Endodermal cell (in vitro differentiated cells): ENCODE results near the gene PRKAR2B. TPM values are rescaled to one million over a fixed set of nuclear protein-coding genes. Genes with fewer than 3 reads are reported as not detected.

Experiments used
- DNase-seq: peaks from one replicate; pipeline ENCODE4 v3.0.0-alpha.2; 2017
- H3K27ac ChIP-seq: 2 replicates; pipeline ENCODE4 v1.5.1; 2013; ENCODE audit warnings: mild to moderate bottlenecking, low read depth, low read length, moderate library complexity
- H3K27me3 ChIP-seq: 2 replicates; pipeline ENCODE4 v1.6.1; 2013; ENCODE audit warnings: mild to moderate bottlenecking, low read length, moderate library complexity; ENCODE audit not compliant: insufficient read depth, control insufficient read depth, poor library complexity, severe bottlenecking
- H3K36me3 ChIP-seq: 2 replicates; pipeline ENCODE4 v1.7.0; 2013; ENCODE audit warnings: mild to moderate bottlenecking, low read length, moderate library complexity; ENCODE audit not compliant: control insufficient read depth, insufficient read depth
- H3K4me1 ChIP-seq: one replicate; pipeline ENCODE4 v1.7.0; 2013; ENCODE audit warnings: low read length; ENCODE audit not compliant: control insufficient read depth, insufficient read depth
- H3K4me3 ChIP-seq: 2 replicates; pipeline ENCODE4 v1.5.1; 2013; ENCODE audit warnings: mild to moderate bottlenecking, low read length, moderate library complexity
- H3K9ac ChIP-seq: 2 replicates; pipeline ENCODE4 v1.6.1; 2013; ENCODE audit warnings: mild to moderate bottlenecking, low read length, moderate library complexity; ENCODE audit not compliant: poor library complexity, severe bottlenecking; ENCODE audit errors: extremely low read depth
- H3K9me3 ChIP-seq: 2 replicates; pipeline ENCODE4 v1.6.1; 2013; ENCODE audit warnings: mild to moderate bottlenecking, low read length, moderate library complexity; ENCODE audit not compliant: control insufficient read depth
- H3K27ac Mint-ChIP-seq: 2 replicates; pipeline ENCODE4 v1.8.0; 2020; ENCODE audit warnings: mixed read lengths
- H3K27me3 Mint-ChIP-seq: 2 replicates; pipeline ENCODE4 v1.8.0; 2021; ENCODE audit warnings: mild to moderate bottlenecking, mixed read lengths; ENCODE audit not compliant: insufficient read depth
- H3K36me3 Mint-ChIP-seq: 2 replicates; pipeline ENCODE4 v1.8.0; 2020; ENCODE audit warnings: low read depth, mixed read lengths
- H3K4me1 Mint-ChIP-seq: 2 replicates; pipeline ENCODE4 v1.8.0; 2020; ENCODE audit warnings: mixed read lengths
- H3K4me3 Mint-ChIP-seq: 2 replicates; pipeline ENCODE4 v1.8.0; 2020; ENCODE audit warnings: mild to moderate bottlenecking, moderate library complexity, mixed read lengths
- H3K9me3 Mint-ChIP-seq: 2 replicates; pipeline ENCODE4 v1.8.0; 2020; ENCODE audit warnings: mild to moderate bottlenecking, mixed read lengths
- WGBS, 2 experiments: methylation state at CpG; one replicate each; pipeline versions ENCODE4 v1.1.5 to v1.1.7; 2013; ENCODE audit warnings: missing lambda C conversion rate in 2 of 2, mixed read lengths in 1 of 2; ENCODE audit not compliant: insufficient coverage in 1 of 2, insufficient read length in 1 of 2; 5-methylcytosine and 5-hydroxymethylcytosine counted together
- total RNA-seq, 2 donors: library from RNA; stranded (reverse); fragmentation: NEBNext Ultra II Directional in 1 of 2; extraction: Animal tissue kit (Norgen Biotek cat#: 25700) in 1 of 2; gene quantifications; 2 replicates in 1 of 2; 3 replicates in 1 of 2; pipeline ENCODE4 v1.2.1, GENCODE V29; 2021
- TF ChIP-seq, protein P1 (sequence below): fragments of 200-600 bp; sonication (generic); conservative IDR thresholded peaks from 2 replicates; pipeline ENCODE4 v1.5.0; 2021; ENCODE audit warnings: antibody characterized with exemption, mild to moderate bottlenecking

The PRKAR2B gene
- total RNA-seq, 2 donors from 2014 or later: 7.3 to 10.2 TPM

DNA sequence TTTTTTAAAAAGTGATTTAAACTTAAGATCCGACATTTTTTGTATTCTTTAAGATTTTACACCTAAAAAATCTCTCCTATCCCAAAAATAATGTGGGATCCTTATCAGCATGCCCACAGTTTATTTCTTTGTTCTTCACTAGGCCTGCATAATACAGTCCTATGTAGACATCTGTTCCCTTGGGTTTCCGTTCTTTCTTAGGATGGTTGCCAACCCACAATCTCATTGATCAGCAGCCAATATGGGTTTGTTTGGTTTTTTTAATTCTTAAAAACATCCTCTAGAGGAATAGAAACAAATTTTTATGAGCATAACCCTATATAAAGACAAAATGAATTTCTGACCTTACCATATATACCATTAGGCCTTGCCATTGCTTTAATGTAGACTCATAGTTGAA, 115.9 kb downstream of the PRKAR2B start:
- Histone ChIP-seq H3K9me3 (no peaks in the 10 kb centered on the region), H3K27ac (no peak overlapping the region), H3K36me3 (no peaks in the 10 kb centered on the region), H3K27me3 (no peaks in the 10 kb centered on the region), H3K9ac (no peak overlapping the region), H3K4me3 (no peak overlapping the region), H3K4me1 (no peaks in the 10 kb centered on the region)
- H3K4me1 Mint-ChIP-seq: no peaks in the 10 kb centered on the region
- no peaks in the 10 kb centered on the region for H3K36me3 Mint-ChIP-seq
- no peak for DNase-seq
- TF ChIP-seq, protein P1, sequence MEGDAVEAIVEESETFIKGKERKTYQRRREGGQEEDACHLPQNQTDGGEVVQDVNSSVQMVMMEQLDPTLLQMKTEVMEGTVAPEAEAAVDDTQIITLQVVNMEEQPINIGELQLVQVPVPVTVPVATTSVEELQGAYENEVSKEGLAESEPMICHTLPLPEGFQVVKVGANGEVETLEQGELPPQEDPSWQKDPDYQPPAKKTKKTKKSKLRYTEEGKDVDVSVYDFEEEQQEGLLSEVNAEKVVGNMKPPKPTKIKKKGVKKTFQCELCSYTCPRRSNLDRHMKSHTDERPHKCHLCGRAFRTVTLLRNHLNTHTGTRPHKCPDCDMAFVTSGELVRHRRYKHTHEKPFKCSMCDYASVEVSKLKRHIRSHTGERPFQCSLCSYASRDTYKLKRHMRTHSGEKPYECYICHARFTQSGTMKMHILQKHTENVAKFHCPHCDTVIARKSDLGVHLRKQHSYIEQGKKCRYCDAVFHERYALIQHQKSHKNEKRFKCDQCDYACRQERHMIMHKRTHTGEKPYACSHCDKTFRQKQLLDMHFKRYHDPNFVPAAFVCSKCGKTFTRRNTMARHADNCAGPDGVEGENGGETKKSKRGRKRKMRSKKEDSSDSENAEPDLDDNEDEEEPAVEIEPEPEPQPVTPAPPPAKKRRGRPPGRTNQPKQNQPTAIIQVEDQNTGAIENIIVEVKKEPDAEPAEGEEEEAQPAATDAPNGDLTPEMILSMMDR: no peak
- no peak overlapping the region for H3K4me3 Mint-ChIP-seq
- peaks cover 4% of the 10 kb centered on the region for H3K9me3 Mint-ChIP-seq
- H3K27ac Mint-ChIP-seq: no peak overlapping the region
- H3K27me3 Mint-ChIP-seq: no peaks in the 10 kb centered on the region
- WGBS, 2 experiments: 84 to 100% methylated on average over 1 to 2 of the region's 2 CpGs

DNA sequence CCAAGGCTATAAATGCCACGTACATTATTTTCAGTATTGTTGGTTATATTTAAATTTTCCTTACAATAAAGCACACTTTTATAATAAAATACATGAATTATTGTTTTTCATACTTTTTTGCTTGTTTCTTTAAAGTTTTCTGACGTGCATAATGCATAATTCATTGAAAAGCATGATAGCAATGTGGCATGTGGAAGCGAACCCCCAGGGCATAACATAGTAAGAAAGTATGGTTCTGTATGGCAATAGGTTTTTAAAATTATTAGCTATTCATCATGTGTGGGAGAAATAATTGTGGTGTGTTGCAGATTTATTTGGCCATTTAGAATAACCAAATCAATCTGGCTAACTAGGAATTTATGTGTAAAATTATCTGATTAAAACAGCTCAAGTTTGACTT, 116.9 kb downstream of the PRKAR2B start:
- H3K4me3 Mint-ChIP-seq: no peak overlapping the region
- Histone ChIP-seq H3K27ac (no peak overlapping the region), H3K27me3 (no peaks in the 10 kb centered on the region), H3K9ac (no peak overlapping the region), H3K36me3 (no peaks in the 10 kb centered on the region), H3K9me3 (no peaks in the 10 kb centered on the region), H3K4me1 (no peaks in the 10 kb centered on the region), H3K4me3 (no peak overlapping the region)
- no peak for DNase-seq
- TF ChIP-seq, protein P1: no peak
- H3K36me3 Mint-ChIP-seq: no peaks in the 10 kb centered on the region
- H3K4me1 Mint-ChIP-seq: no peaks in the 10 kb centered on the region
- H3K27ac Mint-ChIP-seq: no peak overlapping the region
- H3K27me3 Mint-ChIP-seq: no peaks in the 10 kb centered on the region
- 92 to 100% methylated on average over 1 to 2 of the region's 3 CpGs for WGBS, 2 experiments
- no peaks in the 10 kb centered on the region for H3K9me3 Mint-ChIP-seq

DNA sequence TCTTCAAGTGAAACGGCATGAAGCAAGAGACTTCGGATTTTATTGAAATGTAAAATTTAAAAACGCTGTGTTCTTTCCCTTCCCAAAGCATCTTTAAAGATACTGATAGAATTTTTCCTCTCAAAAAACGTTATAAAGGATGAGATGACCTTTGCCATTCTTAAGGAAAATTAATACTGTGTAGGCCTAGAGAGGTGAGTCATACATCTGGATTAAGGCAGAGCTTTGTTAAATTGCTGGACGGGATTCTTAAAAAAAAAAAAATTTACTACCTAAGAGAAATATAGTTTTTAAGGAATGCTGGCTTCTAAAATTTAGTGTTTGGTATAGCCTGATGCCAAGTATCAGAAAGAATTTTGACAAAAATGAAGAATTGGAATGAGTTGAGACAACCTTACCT, 118.0 kb downstream of the PRKAR2B start:
- 80 to 96% methylated on average over 4 of the region's 5 CpGs for WGBS, 2 experiments
- Mint-ChIP-seq H3K27me3 (no peaks in the 10 kb centered on the region), H3K27ac (no peak overlapping the region), H3K4me1 (peaks cover 1% of the 10 kb centered on the region), H3K9me3 (no peaks in the 10 kb centered on the region), H3K4me3 (no peak overlapping the region), H3K36me3 (no peaks in the 10 kb centered on the region)
- Histone ChIP-seq H3K4me1 (no peaks in the 10 kb centered on the region), H3K27me3 (no peaks in the 10 kb centered on the region), H3K9ac (no peak overlapping the region), H3K9me3 (no peaks in the 10 kb centered on the region), H3K36me3 (no peaks in the 10 kb centered on the region), H3K27ac (no peak overlapping the region), H3K4me3 (no peak overlapping the region)
- TF ChIP-seq, protein P1: no peak
- no peak for DNase-seq
